CD4-positive, alpha-beta memory T cell (primary cell): Measurements from ENCODE around the gene ABCB9. TPM values are rescaled to one million over a fixed set of nuclear protein-coding genes. Genes with fewer than 3 reads are reported as not detected.

ENCODE experiments used
- CTCF ChIA-PET: fragments of 350-600 bp; sonication (Branson Sonifier 250); formaldehyde crosslinking; loops from one replicate; lab custom pipeline; 2021; ENCODE audit warnings: inconsistent platforms; ENCODE audit not compliant: partially characterized antibody; lab: Charles Lee
- POLR2A ChIA-PET: fragments of 350-600 bp; sonication (Branson Sonifier 250); formaldehyde crosslinking; loops from one replicate; lab custom pipeline; 2021; ENCODE audit not compliant: partially characterized antibody; lab: Charles Lee
- DNase-seq, 5 donors: peaks; one replicate each; pipeline versions ENCODE4 v3.0.0 to v3.0.0-alpha.2; 2020 to 2022; ENCODE audit warnings: mixed read lengths in 1 of 5
- H3K27ac ChIP-seq: one replicate; pipeline ENCODE4 v1.7.0; 2013; ENCODE audit warnings: low read depth, low read length
- H3K27me3 ChIP-seq: 2 replicates; pipeline ENCODE4 v1.7.0; 2013; ENCODE audit warnings: mild to moderate bottlenecking, low read length, moderate library complexity; ENCODE audit not compliant: insufficient read depth
- H3K36me3 ChIP-seq: 2 replicates; pipeline ENCODE4 v1.7.0; 2013; ENCODE audit warnings: mild to moderate bottlenecking, low read length, moderate library complexity; ENCODE audit not compliant: insufficient read depth
- H3K4me1 ChIP-seq: 2 replicates; pipeline ENCODE4 v1.7.0; 2013; ENCODE audit warnings: mild to moderate bottlenecking, low read length, moderate library complexity; ENCODE audit not compliant: insufficient read depth
- H3K4me3 ChIP-seq, 2 donors: one replicate each; pipeline ENCODE4 v1.7.0; 2013; ENCODE audit warnings: low read length in 2 of 2, mild to moderate bottlenecking in 1 of 2
- H3K9me3 ChIP-seq, 2 donors: one replicate each; pipeline ENCODE4 v1.7.0; 2013; ENCODE audit warnings: low read length in 2 of 2, control low read depth in 1 of 2; ENCODE audit not compliant: control insufficient read depth in 1 of 2
- H3K27ac Mint-ChIP-seq, 7 donors: one replicate each; pipeline ENCODE4 v1.8.0; 2020 to 2021; ENCODE audit warnings: mixed read lengths in 7 of 7, mild to moderate bottlenecking in 6 of 7, inconsistent platforms in 3 of 7, moderate library complexity in 3 of 7
- H3K27me3 Mint-ChIP-seq, 2 donors: one replicate each; pipeline ENCODE4 v1.8.0; 2020 to 2021; ENCODE audit warnings: mixed read lengths in 2 of 2
- H3K36me3 Mint-ChIP-seq, 2 donors: one replicate each; pipeline ENCODE4 v1.8.0; 2020 to 2021; ENCODE audit warnings: mixed read lengths in 2 of 2, inconsistent platforms in 1 of 2, mild to moderate bottlenecking in 1 of 2
- H3K4me1 Mint-ChIP-seq, 4 donors: one replicate each; pipeline ENCODE4 v1.8.0; 2020 to 2021; ENCODE audit warnings: mixed read lengths in 4 of 4, mild to moderate bottlenecking in 1 of 4
- H3K4me3 Mint-ChIP-seq, 8 donors: one replicate each; pipeline ENCODE4 v1.8.0; 2020 to 2021; ENCODE audit warnings: mixed read lengths in 8 of 8, mild to moderate bottlenecking in 7 of 8, moderate library complexity in 6 of 8, inconsistent platforms in 3 of 8
- H3K9me3 Mint-ChIP-seq, 8 donors: one replicate each; pipeline ENCODE4 v1.8.0; 2020 to 2021; ENCODE audit warnings: mixed read lengths in 8 of 8, mild to moderate bottlenecking in 5 of 8, inconsistent platforms in 3 of 8, moderate library complexity in 1 of 8
- intact Hi-C: fragments of 100-400 bp; cut with micrococcal nuclease; formaldehyde crosslinking; loops from one replicate; pipeline ENCODE4 v1.15.1; 2023
- microRNA-seq: library from miRNA; unstranded; fragments of <30 nt; microRNA quantifications from one replicate; pipeline ENCODE4 v1.2.0, GENCODE V29; 2021; ENCODE audit warnings: borderline replicate concordance, borderline number of aligned reads, borderline microRNAs expressed, mixed read lengths
- polyA plus RNA-seq, 2 donors: library from polyadenylated mRNA; unstranded; fragments of 300-500 nt; fragmentation: Illumina TruSeq; gene quantifications; one replicate each; pipeline ENCODE4 v1.2.3, GENCODE V29; 2021
- total RNA-seq, 2 experiments: library from RNA; stranded (reverse); gene quantifications; one replicate each; pipeline ENCODE4 v1.2.3, GENCODE V29; 2021

Gene ABCB9
- total and polyA plus RNA-seq, 4 experiments from 2014 or later = 0.81 to 7.1 (median 3.8) TPM

DNA sequence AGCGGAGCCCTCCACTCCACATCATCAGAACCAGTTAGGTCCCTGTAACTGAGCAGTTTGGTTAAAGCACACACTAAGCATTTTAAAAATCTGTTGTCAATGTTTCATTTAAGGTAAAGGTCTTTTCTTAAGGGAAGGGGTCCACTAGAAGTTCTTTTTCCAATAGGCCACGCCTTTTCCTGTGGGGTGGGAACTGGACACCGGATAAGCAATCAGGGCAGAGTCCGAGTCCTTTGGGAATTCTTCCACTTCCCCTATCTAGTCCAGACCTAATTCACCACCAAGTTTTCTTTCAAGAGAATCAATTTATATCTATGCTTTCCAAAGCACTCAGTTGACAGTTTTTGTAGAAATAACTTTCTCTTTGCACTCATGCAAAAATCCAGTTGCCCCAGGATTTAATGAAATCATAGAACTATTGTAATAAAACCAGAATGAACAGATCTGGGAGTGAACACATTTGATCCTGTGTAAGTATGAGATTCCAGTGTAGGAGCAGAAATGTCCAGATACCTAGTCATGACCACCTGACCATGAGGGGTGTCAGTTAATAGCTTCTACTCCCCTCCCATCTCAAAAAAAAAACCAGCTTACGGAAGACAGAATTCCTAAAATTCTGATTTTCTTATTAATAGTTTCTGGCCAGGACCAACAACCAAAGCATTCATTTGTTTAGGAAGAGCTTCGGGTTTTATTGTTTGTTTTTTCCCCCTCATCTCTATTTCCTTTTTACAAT is 82.0 kb downstream of the ABCB9 start:
- peaks cover 85% of the 10 kb centered on the region for H3K4me1 ChIP-seq
- no peak for DNase-seq
- Mint-ChIP-seq H3K4me3 (peak overlapping the region in 3 of 8 donors; percentile 22 to 64 (median 36)), H3K36me3 (peaks cover 0 to 14% of the 10 kb centered on the region in 2 donors), H3K9me3 (no peaks in the 10 kb centered on the region), H3K4me1 (peaks cover 58 to 91% (median 78%) of the 10 kb centered on the region in 4 donors), H3K27me3 (no peaks in the 10 kb centered on the region), H3K27ac (peak overlapping the region; percentile 8 to 87 (median 82))
- intact Hi-C loops = no loop called here
- no peak overlapping the region for H3K27ac ChIP-seq
- no peak overlapping the region for H3K4me3 ChIP-seq
- H3K9me3 ChIP-seq = no peaks in the 10 kb centered on the region
- no peaks in the 10 kb centered on the region for H3K36me3 ChIP-seq
- ChIA-PET CTCF (interaction anchor here (1.1 to 7.8 kb wide), 3 partner anchors 7 to 69 kb away, joined by 3 to 72 read pairs (median 12); no protein-coding TSS in a partner anchor), POLR2A (interaction anchor here (2.3 to 7.9 kb wide), 3 partner anchors 12 to 14 kb away, joined by 15 to 104 read pairs (median 77); partner anchors contain the start of gene VPS37B)
- no peaks in the 10 kb centered on the region for H3K27me3 ChIP-seq

- H3K4me1 Mint-ChIP-seq = peaks cover 52 to 91% (median 74%) of the 10 kb centered on the region in 4 donors
- no peaks in the 10 kb centered on the region for H3K9me3 Mint-ChIP-seq
- CTCF ChIA-PET = interaction anchor here (1.1 to 7.8 kb wide), 6 partner anchors 8 to 70 kb away, joined by 3 to 72 read pairs (median 8); no protein-coding TSS in a partner anchor
- no peaks in the 10 kb centered on the region for H3K36me3 ChIP-seq
- H3K27ac ChIP-seq = no peak overlapping the region
- no peak for DNase-seq
- peaks cover 0 to 18% of the 10 kb centered on the region in 2 donors for H3K36me3 Mint-ChIP-seq
- peak overlapping the region; percentile 61 to 92 (median 77) for H3K27ac Mint-ChIP-seq
- POLR2A ChIA-PET = interaction anchor here (1.2 to 7.9 kb wide), 4 partner anchors 8 to 84 kb away, joined by 3 to 104 read pairs (median 11); partner anchors contain the start of genes ABCB9 and VPS37B
- no peaks in the 10 kb centered on the region for H3K9me3 ChIP-seq
- no peaks in the 10 kb centered on the region for H3K27me3 ChIP-seq
- H3K27me3 Mint-ChIP-seq = no peaks in the 10 kb centered on the region
- H3K4me3 Mint-ChIP-seq = peak overlapping the region in 5 of 8 donors; percentile 28 to 54 (median 37)
- peaks cover 85% of the 10 kb centered on the region for H3K4me1 ChIP-seq
- no peak overlapping the region for H3K4me3 ChIP-seq
- intact Hi-C loops = no loop called here
Observed at GRCh38 chr12:122882908-122883558, 83.2 kb downstream of the ABCB9 start.

DNA sequence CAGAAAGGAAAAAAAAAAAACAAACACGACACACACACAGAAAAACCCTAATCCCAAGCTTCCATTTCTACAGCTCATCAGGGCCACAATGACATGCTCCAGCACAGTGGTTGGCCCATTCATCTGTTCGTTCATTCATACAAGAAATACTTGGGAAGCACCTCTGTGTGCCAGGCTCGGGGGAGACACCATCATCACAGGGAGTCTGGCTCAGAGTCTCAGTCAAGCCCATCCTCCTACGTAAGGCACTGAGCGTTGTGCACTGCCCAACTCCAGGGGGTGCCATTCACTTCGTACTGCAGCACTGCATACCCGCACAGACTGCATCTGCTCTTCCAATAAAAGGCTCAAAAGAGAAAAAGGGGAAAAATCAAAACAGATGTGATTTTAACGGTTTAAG is 85.6 kb downstream of the ABCB9 start:
- Mint-ChIP-seq H3K27ac (peak overlapping the region; percentile 41 to 87 (median 80)), H3K4me3 (peak overlapping the region in 3 of 8 donors; percentile 11 to 27 (median 20)), H3K9me3 (no peaks in the 10 kb centered on the region), H3K4me1 (peaks cover 51 to 94% (median 74%) of the 10 kb centered on the region in 4 donors), H3K27me3 (no peaks in the 10 kb centered on the region), H3K36me3 (peaks cover 0 to 21% of the 10 kb centered on the region in 2 donors)
- H3K27me3 ChIP-seq = no peaks in the 10 kb centered on the region
- intact Hi-C loops = no loop called here
- H3K4me1 ChIP-seq = peaks cover 86% of the 10 kb centered on the region
- CTCF ChIA-PET = interaction anchor here (0.7 to 7.8 kb wide), 10 partner anchors 8 to 76 kb away, joined by 3 to 72 read pairs (median 6); partner anchors contain the start of gene VPS37B
- POLR2A ChIA-PET = interaction anchor here (1.9 to 7.9 kb wide), 5 partner anchors 8 to 86 kb away, joined by 7 to 104 read pairs (median 7); partner anchors contain the start of genes ABCB9 and VPS37B
- H3K9me3 ChIP-seq = no peaks in the 10 kb centered on the region
- H3K4me3 ChIP-seq = no peak overlapping the region
- no peak for DNase-seq
- peaks cover 3% of the 10 kb centered on the region for H3K36me3 ChIP-seq
- H3K27ac ChIP-seq = no peak overlapping the region

- Histone ChIP-seq H3K36me3 (peaks cover 3% of the 10 kb centered on the region), H3K4me3 (no peak overlapping the region), H3K4me1 (peaks cover 90% of the 10 kb centered on the region), H3K9me3 (no peaks in the 10 kb centered on the region), H3K27ac (no peak overlapping the region), H3K27me3 (no peaks in the 10 kb centered on the region)
- Mint-ChIP-seq H3K27me3 (no peaks in the 10 kb centered on the region), H3K9me3 (no peaks in the 10 kb centered on the region), H3K27ac (peak overlapping the region; percentile 46 to 87 (median 74)), H3K4me3 (no peak overlapping the region), H3K36me3 (peaks cover 0 to 21% of the 10 kb centered on the region in 2 donors), H3K4me1 (peaks cover 54 to 99% (median 78%) of the 10 kb centered on the region in 4 donors)
- intact Hi-C loops = no loop called here
- ChIA-PET CTCF (interaction anchor here (0.7 to 7.8 kb wide), 10 partner anchors 8 to 76 kb away, joined by 3 to 72 read pairs (median 6); partner anchors contain the start of gene VPS37B), POLR2A (interaction anchor here (1.4 to 7.9 kb wide), 5 partner anchors 9 to 17 kb away, joined by 5 to 104 read pairs (median 7); partner anchors contain the start of gene VPS37B)
- DNase-seq = no peak
Observed at GRCh38 chr12:122880155-122880667, 86.1 kb downstream of the ABCB9 start.

Small RNA genes lying within 50 kb of the gene (microRNA-seq; reads per million reads assigned to microRNA genes)
- not detected for gene MIR4304

Other genes starting within 250 kb of the ABCB9 start
- gene HCAR3, start 249.7 kb downstream of the ABCB9 start, total RNA-seq = not detected
- not detected for gene HCAR3, start 249.7 kb downstream of the ABCB9 start, polyA plus RNA-seq
- under 1 TPM; 0.09 to 0.19 TPM for gene HCAR1, start 235.6 kb downstream of the ABCB9 start, total RNA-seq
- not detected for gene HCAR1, start 235.6 kb downstream of the ABCB9 start, polyA plus RNA-seq
- gene DENR, start 213.6 kb downstream of the ABCB9 start, total RNA-seq = 10 to 100 TPM; 47.8 to 49.1 TPM
- gene DENR, start 213.6 kb downstream of the ABCB9 start, polyA plus RNA-seq = 10 to 100 TPM; 63.6 to 93.4 TPM
- 1 to 10 TPM in 1 of 2 experiments, under 1 TPM in 1; 0.97 to 2.3 TPM for gene CCDC62, start 191.9 kb downstream of the ABCB9 start, total RNA-seq
- under 1 TPM in 1 of 2 donors, not detected in 1; 0.14 TPM for gene CCDC62, start 191.9 kb downstream of the ABCB9 start, polyA plus RNA-seq
- gene HIP1R, start 131.0 kb downstream of the ABCB9 start, total RNA-seq = 10 to 100 TPM; 87.7 to 88.3 TPM
- gene HIP1R, start 131.0 kb downstream of the ABCB9 start, polyA plus RNA-seq = 10 to 100 TPM in 1 of 2 donors, 1 to 10 TPM in 1; 4.5 to 11.2 TPM
- gene VPS37B, start 70.3 kb downstream of the ABCB9 start, total RNA-seq = 10 to 100 TPM; 22.8 to 23.7 TPM
- gene VPS37B, start 70.3 kb downstream of the ABCB9 start, polyA plus RNA-seq = 10 to 100 TPM; 18.8 to 21.6 TPM
- gene OGFOD2, start 8.8 kb upstream of the ABCB9 start, total RNA-seq = 10 to 100 TPM; 38.3 to 46.6 TPM
- 10 to 100 TPM; 13.9 to 15.9 TPM for gene OGFOD2, start 8.8 kb upstream of the ABCB9 start, polyA plus RNA-seq
- 100 to 1,000 TPM; 159 to 180 TPM for gene ARL6IP4, start 14.2 kb upstream of the ABCB9 start, total RNA-seq
- 100 to 1,000 TPM; 184 to 252 TPM for gene ARL6IP4, start 14.2 kb upstream of the ABCB9 start, polyA plus RNA-seq
- gene PITPNM2, start 184.6 kb upstream of the ABCB9 start, total RNA-seq = 10 to 100 TPM; 15.7 to 16.8 TPM
- 1 to 10 TPM in 1 of 2 donors, under 1 TPM in 1; 0.77 to 3.3 TPM for gene PITPNM2, start 184.6 kb upstream of the ABCB9 start, polyA plus RNA-seq